ENCODE results near the gene ITGB4. TPM values are rescaled to one million over a fixed set of nuclear protein-coding genes. Genes with fewer than 3 reads are reported as not detected.
"Not testable (repeated sequence)": the region's sequence is repeated elsewhere in the genome, so short reads cannot be mapped to it uniquely, and the experiment has no call there.

ITGB4 gene
- total and polyA plus RNA-seq, 9 donors: 3.3 to 55.6 (median 12.8) TPM

GRCh38 chr17:75777296-75777922 is 56.1 kb downstream of the ITGB4 start:
- peak in 2 of 5 donors; percentile 10 to 20 for DNase-seq
- Histone ChIP-seq H3K4me1 (ENCODE audit: insufficient read depth) (peaks cover 10% of the 10 kb centered on the region), H3K27me3 (no peaks in the 10 kb centered on the region), H3K9me3 (no peaks in the 10 kb centered on the region), H3K36me3 (no peaks in the 10 kb centered on the region), H3K4me3 (peak overlapping the region; percentile 87), H3K27ac (peak overlapping the region in 1 of 2 donors; percentile 5)
- intact Hi-C loops (cut with DNase I): loop anchor here in 1 of 4 donors (10.0 kb wide), 1 partner anchor 97 kb away; the partner anchor contains the start of gene TRIM47
- WGBS, 3 donors: 0 to 1% (median 0%) methylated on average over 2 of the region's 2 CpGs
- TF ChIP-seq POLR2A (IDR thresholded peaks at IDR 0.05): no peak
- TF ChIP-seq EP300 (IDR thresholded peaks at IDR 0.05): no peak
- TF ChIP-seq CTCF (IDR thresholded peaks at IDR 0.05): no peak

DNA sequence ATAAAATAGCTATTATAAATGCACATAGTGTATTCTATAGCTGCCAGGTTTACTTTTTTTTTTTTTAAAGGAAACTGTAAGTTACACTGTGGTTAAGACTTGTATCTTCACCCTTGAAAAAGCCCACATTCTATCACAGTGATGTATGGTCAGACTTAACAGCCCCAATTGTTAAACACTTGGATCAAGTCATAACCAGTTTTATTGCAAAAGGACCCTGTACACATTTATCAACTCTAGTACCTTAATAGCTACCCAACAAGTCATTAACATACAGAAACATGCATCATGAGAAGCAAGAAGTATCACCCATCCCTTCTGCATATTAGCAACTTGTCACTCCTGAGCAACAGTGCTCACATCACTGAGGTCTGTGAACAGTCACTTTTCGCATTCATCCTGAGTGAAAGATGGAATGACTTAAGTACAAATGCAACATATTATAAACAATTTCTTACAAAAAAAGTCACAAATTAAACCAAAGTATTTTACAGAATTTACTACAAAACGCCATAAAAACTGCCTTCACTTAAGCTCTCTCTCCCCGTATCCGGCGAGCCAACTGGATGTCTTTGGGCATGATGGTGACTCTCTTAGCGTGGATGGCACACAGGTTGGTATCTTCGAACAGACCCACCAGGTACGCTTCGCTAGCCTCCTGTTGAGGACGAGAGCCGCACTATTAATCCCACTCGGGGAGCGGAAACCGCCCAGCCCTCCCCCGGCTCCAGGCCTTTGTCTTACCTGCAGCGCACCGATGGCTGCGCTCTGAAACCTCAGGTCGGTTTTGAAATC is 57.0 kb downstream of the ITGB4 start:
- H3K9me3 ChIP-seq, H3K27me3 ChIP-seq, H3K36me3 ChIP-seq, DNase-seq: not testable (repeated sequence)
- peak overlapping the region; percentile 87 for H3K4me3 ChIP-seq
- H3K4me1 ChIP-seq (ENCODE audit: insufficient read depth): peaks cover 11% of the 10 kb centered on the region
- H3K27ac ChIP-seq: peak overlapping the region; percentile 93 to 95
- WGBS, 3 donors: 0 to 1% (median 0%) methylated on average over 18 to 19 of the region's 19 CpGs
- intact Hi-C loops (cut with DNase I): loop anchor here in 1 of 4 donors (10.0 kb wide), 1 partner anchor 97 kb away; the partner anchor contains the start of gene TRIM47

- Histone ChIP-seq H3K4me1 (ENCODE audit: insufficient read depth) (peaks cover 12% of the 10 kb centered on the region), H3K27ac (peak overlapping the region; percentile 93 to 95), H3K9me3 (no peaks in the 10 kb centered on the region), H3K27me3 (no peaks in the 10 kb centered on the region), H3K4me3 (peak overlapping the region; percentile 87), H3K36me3 (no peaks in the 10 kb centered on the region)
- DNase-seq: no peak
- TF ChIP-seq CTCF (IDR thresholded peaks at IDR 0.05): peak in 2 of 3 donors; percentile 20 to 45
- peak; percentile 11 for TF ChIP-seq POLR2A (IDR thresholded peaks at IDR 0.05)
- TF ChIP-seq EP300 (IDR thresholded peaks at IDR 0.05): no peak
- WGBS, 3 donors: 0 to 1% (median 0%) methylated on average over 31 to 38 of the region's 38 CpGs
- intact Hi-C loops (cut with DNase I): loop anchor here in 1 of 4 donors (10.0 kb wide), 1 partner anchor 96 kb away; the partner anchor contains the start of gene TRIM47
Measured at GRCh38 chr17:75778861-75779249, 57.6 kb downstream of the ITGB4 start.

GRCh38 chr17:75779250-75779986 is 58.2 kb downstream of the ITGB4 start:
- intact Hi-C loops (cut with DNase I): loop anchor here in 1 of 4 donors (10.0 kb wide), 1 partner anchor 95 kb away; the partner anchor contains the start of gene TRIM47
- peak; percentile 96 to 98 (median 98) for DNase-seq
- Histone ChIP-seq H3K4me1 (ENCODE audit: insufficient read depth) (peaks cover 13% of the 10 kb centered on the region), H3K9me3 (no peaks in the 10 kb centered on the region), H3K4me3 (peak overlapping the region; percentile 87), H3K36me3 (no peaks in the 10 kb centered on the region), H3K27ac (peak overlapping the region; percentile 93 to 95), H3K27me3 (no peaks in the 10 kb centered on the region)
- 0 to 1% (median 0%) methylated on average over 73 to 84 of the region's 84 CpGs for WGBS, 3 donors
- TF ChIP-seq POLR2A (IDR thresholded peaks at IDR 0.05) (peak; percentile 100), EP300 (IDR thresholded peaks at IDR 0.05) (peak; percentile 90), CTCF (IDR thresholded peaks at IDR 0.05) (peak in 1 of 3 donors; percentile 43)

All from ovary (tissue), 9 donors.